ENCODE data around the gene LRP2BP. TPM values are rescaled to one million over a fixed set of nuclear protein-coding genes. Genes with fewer than 3 reads are reported as not detected.

The LRP2BP gene
- 1 to 10 TPM; 1.7 to 5.5 (median 3.4) TPM for total RNA-seq

- Histone ChIP-seq H3K9me3 (no peaks in the 10 kb centered on the region), H3K4me3 (peak within 1 kb of the TSS; percentile 87 to 98 (median 96)), H3K4me1 (peaks cover 0 to 47% (median 7%) of the 10 kb centered on the region in 4 donors), H3K36me3 (peaks cover 0 to 5% (median 0%) of the 10 kb centered on the region in 3 donors), H3K27ac (peak within 1 kb of the TSS; percentile 97 to 100 (median 100)), H3K27me3 (no peaks in the 10 kb centered on the region)
- no peak for DNase-seq (ENCODE audit: low spot score in 2 of 2)
- no peak for TF ChIP-seq CTCF (IDR thresholded peaks at IDR 0.05)
- no peak for TF ChIP-seq POLR2A (IDR thresholded peaks at IDR 0.05)
- peak in 1 of 2 donors; percentile 81 for TF ChIP-seq EP300 (IDR thresholded peaks at IDR 0.05)
- 2% methylated on average over 12 of the region's 12 CpGs for WGBS, 2 donors
Observed at GRCh38 chr4:185395238-185395955, at the start of gene LRP2BP. Gene LRP2BP, minus strand, starts transcription at chr4:185395924. Its CDS starts 17,738 bp downstream, at chr4:185378186.

GRCh38 chr4:185445209-185445608 lies 49.5 kb upstream of the LRP2BP start:
- no peak for TF ChIP-seq POLR2A (IDR thresholded peaks at IDR 0.05)

GRCh38 chr4:185441479-185441878 lies 45.8 kb upstream of the LRP2BP start:
- no peak for DNase-seq (ENCODE audit: low spot score in 2 of 2)
- TF ChIP-seq POLR2A (IDR thresholded peaks at IDR 0.05) = no peak
- no peak for TF ChIP-seq CTCF (IDR thresholded peaks at IDR 0.05)
- TF ChIP-seq EP300 (IDR thresholded peaks at IDR 0.05) = no peak
- H3K36me3 ChIP-seq = no peaks in the 10 kb centered on the region
- WGBS, 2 donors = 94% methylated on average over 2 of the region's 2 CpGs
- H3K9me3 ChIP-seq = no peaks in the 10 kb centered on the region
- no peaks in the 10 kb centered on the region for H3K4me1 ChIP-seq
- no peaks in the 10 kb centered on the region for H3K27me3 ChIP-seq
- no peak overlapping the region for H3K27ac ChIP-seq
- no peak overlapping the region for H3K4me3 ChIP-seq

More at GRCh38 chr4:185445209-185445608, 49.5 kb upstream of the LRP2BP start:
- Histone ChIP-seq H3K27me3 (no peaks in the 10 kb centered on the region), H3K27ac (no peak overlapping the region), H3K4me3 (no peak overlapping the region), H3K36me3 (no peaks in the 10 kb centered on the region), H3K4me1 (no peaks in the 10 kb centered on the region), H3K9me3 (no peaks in the 10 kb centered on the region)
- WGBS, 2 donors = 90 to 97% methylated on average over 2 of the region's 2 CpGs
- DNase-seq (ENCODE audit: low spot score in 2 of 2) = no peak

GRCh38 chr4:185437809-185438208 lies 42.1 kb upstream of the LRP2BP start:
- H3K9me3 ChIP-seq = no peaks in the 10 kb centered on the region
- no peaks in the 10 kb centered on the region for H3K27me3 ChIP-seq
- DNase-seq (ENCODE audit: low spot score in 2 of 2) = no peak
- H3K36me3 ChIP-seq = no peaks in the 10 kb centered on the region
- TF ChIP-seq CTCF (IDR thresholded peaks at IDR 0.05) (no peak), EP300 (IDR thresholded peaks at IDR 0.05) (no peak), POLR2A (IDR thresholded peaks at IDR 0.05) (no peak)
- no peak overlapping the region for H3K4me3 ChIP-seq
- no peaks in the 10 kb centered on the region for H3K4me1 ChIP-seq
- H3K27ac ChIP-seq = no peak overlapping the region

- H3K9me3 ChIP-seq = no peaks in the 10 kb centered on the region
- no peaks in the 10 kb centered on the region for H3K36me3 ChIP-seq
- no peak for DNase-seq (ENCODE audit: low spot score in 2 of 2)
- H3K4me1 ChIP-seq = no peaks in the 10 kb centered on the region
- TF ChIP-seq EP300 (IDR thresholded peaks at IDR 0.05) = no peak
- no peak for TF ChIP-seq CTCF (IDR thresholded peaks at IDR 0.05)
- no peak for TF ChIP-seq POLR2A (IDR thresholded peaks at IDR 0.05)
- no peak overlapping the region for H3K4me3 ChIP-seq
- H3K27me3 ChIP-seq = no peaks in the 10 kb centered on the region
- no peak overlapping the region for H3K27ac ChIP-seq
Observed at GRCh38 chr4:185435466-185435865, 39.7 kb upstream of the LRP2BP start.
